ENCODE data around the gene BCAP29. TPM values are rescaled to one million over a fixed set of nuclear protein-coding genes. Genes with fewer than 3 reads are reported as not detected.
A peak's percentile ranks its signal among the peaks of the same experiment; 100 is the strongest.

The BCAP29 gene, protein sequence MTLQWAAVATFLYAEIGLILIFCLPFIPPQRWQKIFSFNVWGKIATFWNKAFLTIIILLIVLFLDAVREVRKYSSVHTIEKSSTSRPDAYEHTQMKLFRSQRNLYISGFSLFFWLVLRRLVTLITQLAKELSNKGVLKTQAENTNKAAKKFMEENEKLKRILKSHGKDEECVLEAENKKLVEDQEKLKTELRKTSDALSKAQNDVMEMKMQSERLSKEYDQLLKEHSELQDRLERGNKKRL
- total RNA-seq (2021; fragmentation: NEBNext Ultra II Directional; extraction: Animal tissue kit (Norgen Biotek cat#: 25700)): 18.1 and 18.2 TPM in 2 replicates
- 3.0 and 6.8 TPM in 2 replicates for polyA plus RNA-seq (2011; rRNA removed)
- 8.4 TPM for polyA plus RNA-seq (2011; cell fraction: cytosol; rRNA removed)
- polyA plus RNA-seq (2011; cell fraction: nucleus; rRNA removed): 3.3 TPM
- polyA plus RNA-seq (2012, experiment 1 of 2): 8.0 to 23.1 TPM (median 11.9 TPM) in 4 replicates
- 2.9 TPM for polyA plus RNA-seq (2012, experiment 2 of 2)
- 18.9 TPM for polyA plus RNA-seq (2013, experiment 1 of 2)
- 25.7 TPM for polyA plus RNA-seq (2013, experiment 2 of 2)
- 5.0 and 7.6 TPM in 2 replicates for polyA minus RNA-seq (2011; rRNA and poly(A)+ RNA removed)
- 7.6 TPM for polyA minus RNA-seq (2011; cell fraction: cytosol; rRNA and poly(A)+ RNA removed)
- 12.9 TPM for polyA minus RNA-seq (2011; cell fraction: nucleus; rRNA and poly(A)+ RNA removed)
- long read RNA-seq, experiment 1, full-length matches to known transcripts: 5 of 17 reads
- long read RNA-seq, experiment 1, partial matches to known transcripts: 7 of 17 reads
- long read RNA-seq, experiment 1, other reads (novel, unspliced or antisense): 5 of 17 reads
- long read RNA-seq, experiment 2, full-length matches to known transcripts: 14 of 20 reads
- long read RNA-seq, experiment 2, partial matches to known transcripts: 2 of 20 reads
- long read RNA-seq, experiment 2, other reads (novel, unspliced or antisense): 4 of 20 reads

- CTCF ChIA-PET (ENCODE audit: partially characterized antibody): interaction anchor here (0.6 to 1.7 kb wide), 6 partner anchors 11 to 146 kb away, joined by 3 to 7 read pairs (median 6); partner anchors contain the start of gene SLC26A4
- Histone ChIP-seq H2AFZ (ENCODE audit: low read length) (peak within 1 kb of the TSS; percentile 96), H3K27ac (ENCODE audit: low read depth, low read length) (peak within 1 kb of the TSS; percentile 44; the same call in 1 of the 2 replicates), H2BK120ac (replicated peaks; ENCODE audit: low read depth, low read length) (peak within 1 kb of the TSS; percentile 10), H3K36me3 (ENCODE audit: control insufficient read depth in 2 of 4, insufficient read depth in 4 of 4, low read length in 3 of 4) (peaks cover 0 to 22% (median 3%) of the 10 kb centered on the region in 4 experiments; a peak in 2 of 8 replicates), H3K79me2 (ENCODE audit: control insufficient read depth in 1 of 2, insufficient read depth in 2 of 2, low read length in 2 of 2) (no peaks in the 10 kb centered on the region), H2BK12ac (ENCODE audit: low read depth, low read length) (no peak within 1 kb of the TSS; the same call in 1 of the 2 replicates), H4K20me1 (replicated peaks in 1 of 2; ENCODE audit: control insufficient read depth in 1 of 2, insufficient read depth in 2 of 2, low read length in 2 of 2) (no peaks in the 10 kb centered on the region), H2BK15ac (ENCODE audit: low read length) (no peak within 1 kb of the TSS), H3K23ac (ENCODE audit: insufficient read length) (no peak within 1 kb of the TSS), H3K79me1 (ENCODE audit: low read depth, low read length) (no peaks in the 10 kb centered on the region), H3K4me2 (ENCODE audit: insufficient read depth in 1 of 2, low read depth in 2 of 2, low read length in 2 of 2) (peak within 1 kb of the TSS; percentile 78 to 81), H4K5ac (ENCODE audit: insufficient read length, low read depth, low read length) (peak within 1 kb of the TSS; percentile 78), H3K23me2 (ENCODE audit: low read depth, low read length) (peaks cover 4% of the 10 kb centered on the region), H4K91ac (replicated peaks; ENCODE audit: insufficient read length, low read length) (no peak within 1 kb of the TSS), H4K8ac (ENCODE audit: extremely low read depth, insufficient read depth, low read length) (peak within 1 kb of the TSS; percentile 94), H2BK5ac (ENCODE audit: low read depth, low read length) (no peak within 1 kb of the TSS; the same call in 1 of the 2 replicates), H3K27me3 (replicated peaks in 1 of 4; ENCODE audit: control insufficient read depth in 3 of 4, extremely low read depth in 1 of 4, insufficient read depth in 3 of 4, low read length in 3 of 4) (no peaks in the 10 kb centered on the region), H3K56ac (replicated peaks; ENCODE audit: insufficient read length, low read depth, low read length) (peak within 1 kb of the TSS; percentile 64), H3K4ac (replicated peaks; ENCODE audit: insufficient read length, low read depth, low read length) (no peak within 1 kb of the TSS), H3K9me3 (ENCODE audit: insufficient read depth in 2 of 2, low read depth in 1 of 2, low read length in 1 of 2) (no peaks in the 10 kb centered on the region), H3K18ac (ENCODE audit: extremely low read depth, low read length) (no peak within 1 kb of the TSS; the same call in 1 of the 2 replicates), H3K9ac (replicated peaks in 1 of 4; ENCODE audit: extremely low read depth in 1 of 4, low read depth in 3 of 4, low read length in 3 of 4) (peak within 1 kb of the TSS; percentile 70 to 98 (median 80)), H3K4me3 (ENCODE audit: extremely low read depth in 1 of 4, insufficient read depth in 2 of 4, low read depth in 3 of 4, low read length in 4 of 4) (peak within 1 kb of the TSS; percentile 77 to 95 (median 84)), H2BK20ac (ENCODE audit: low read length) (no peak within 1 kb of the TSS), H3K14ac (ENCODE audit: insufficient read length) (no peak within 1 kb of the TSS), H3K4me1 (replicated peaks in 1 of 4; ENCODE audit: control insufficient read depth in 3 of 4, insufficient read depth in 4 of 4, low read length in 3 of 4) (no peaks in the 10 kb centered on the region), H2AK5ac (ENCODE audit: low read depth, low read length) (no peak within 1 kb of the TSS)
- POLR2A ChIA-PET (ENCODE audit: partially characterized antibody): interaction anchor here (0.7 to 2.4 kb wide), 4 partner anchors 13 to 164 kb away, joined by 3 to 21 read pairs (median 4); partner anchors contain the start of genes CBLL1, COG5 and DUS4L
- DNase-seq (ENCODE audit: low read depth in 1 of 2, low spot score in 2 of 2) (peak; percentile 9 to 81), FAIRE-seq (no peak)
- WGBS, 2 experiments (ENCODE audit: extremely low coverage in 1 of 2, insufficient coverage in 1 of 2, insufficient read length in 1 of 2, insufficient replicate concordance in 2 of 2, low coverage in 1 of 2, low lambda C conversion rate in 2 of 2, missing lambda C conversion rate in 1 of 2): 2% methylated on average over 60 of the region's 89 CpGs; no CpG with 5 or more reads in 1 of the 2 experiments
- no peak for TF ChIP-seq YY1 (IDR thresholded peaks at IDR 0.05; ENCODE audit: low read depth, low read length)
- TF ChIP-seq POLR2AphosphoS5 (IDR thresholded peaks at IDR 0.05; ENCODE audit: low read depth, low read length): no peak; the same call in 1 of the 2 replicates
- TF ChIP-seq TCF12 (IDR thresholded peaks at IDR 0.05; ENCODE audit: low read depth, low read length): no peak
- peak; percentile 78 for TF ChIP-seq TAF1 (IDR thresholded peaks at IDR 0.05; ENCODE audit: low read depth, low read length)
- TF ChIP-seq EZH2 (IDR thresholded peaks at IDR 0.05; ENCODE audit: low read depth, low read length, severe bottlenecking): no peak
- TF ChIP-seq KDM5A (IDR thresholded peaks at IDR 0.05; ENCODE audit: low read length): no peak
- TF ChIP-seq EGR1 (IDR thresholded peaks at IDR 0.05; ENCODE audit: borderline replicate concordance, low read depth, low read length): peak; percentile 53; the same call in 1 of the 2 replicates
Measured at GRCh38 chr7:107579885-107580715, at the start of gene BCAP29. Gene BCAP29 (plus strand): TSS chr7:107580246. CDS start chr7:107580773, 527 bp downstream.

All from H1 (cell line).